ENCODE data around the gene CHRND.
A peak's percentile ranks its signal among the peaks of the same experiment; 100 is the strongest.
"Not testable (repeated sequence)": the region's sequence is repeated elsewhere in the genome, so short reads cannot be mapped to it uniquely, and the experiment has no call there.

The CHRND gene

GRCh38 chr2:232542715-232543467 lies 16.9 kb downstream of the CHRND start:
- DNase-seq (ENCODE audit: low read depth in 2 of 2): no peak

- DNase-seq (ENCODE audit: low read depth in 2 of 2): no peak
Observed at GRCh38 chr2:232543491-232543890, 17.5 kb downstream of the CHRND start.

DNA sequence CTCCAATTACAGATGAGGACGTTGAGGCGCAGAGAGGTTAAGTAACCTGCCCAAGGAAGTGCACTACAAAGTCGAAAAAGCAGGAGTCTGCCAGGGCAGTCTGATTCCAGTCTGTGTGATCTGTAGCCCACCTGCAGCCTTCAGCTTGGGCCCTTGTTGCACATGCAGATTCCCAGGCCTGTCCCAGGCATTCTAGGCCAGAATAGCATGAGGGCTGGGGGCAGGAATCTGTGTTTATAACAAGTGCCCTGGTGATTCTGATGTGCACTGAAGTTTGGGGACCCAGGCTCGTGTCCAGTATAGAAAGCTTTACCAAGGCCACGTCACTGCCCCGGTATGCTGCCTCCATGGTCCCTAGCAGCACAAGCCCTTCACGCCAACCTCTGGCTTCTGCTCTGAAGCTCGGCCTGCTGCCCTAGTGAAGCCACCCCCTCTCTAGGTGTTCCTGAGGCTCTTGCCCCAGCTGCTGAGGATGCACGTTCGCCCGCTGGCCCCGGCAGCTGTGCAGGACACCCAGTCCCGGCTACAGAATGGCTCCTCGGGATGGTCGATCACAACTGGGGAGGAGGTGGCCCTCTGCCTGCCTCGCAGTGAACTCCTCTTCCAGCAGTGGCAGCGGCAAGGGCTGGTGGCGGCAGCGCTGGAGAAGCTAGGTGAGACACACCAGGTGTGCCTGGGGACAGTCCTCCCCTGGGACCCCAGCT lies 18.1 kb downstream of the CHRND start:
- DNase-seq (ENCODE audit: low read depth in 2 of 2): no peak

DNA sequence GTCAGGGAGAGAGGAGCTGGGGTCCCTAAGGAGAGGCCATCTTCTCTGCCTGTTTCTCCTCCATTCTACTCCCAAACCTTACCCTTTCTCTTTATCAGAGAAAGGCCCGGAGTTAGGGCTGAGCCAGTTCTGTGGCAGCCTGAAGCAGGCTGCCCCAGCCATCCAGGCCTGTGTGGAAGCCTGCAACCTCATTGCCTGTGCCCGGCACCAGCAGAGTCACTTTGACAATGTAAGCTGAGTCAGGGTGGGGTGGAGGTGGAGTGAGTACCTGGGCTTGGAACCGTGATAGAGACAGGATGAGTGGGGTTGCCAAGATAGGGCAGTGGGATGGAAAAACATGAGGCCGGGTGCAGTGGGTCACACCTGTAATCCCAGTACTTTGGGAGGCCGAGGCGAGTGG lies 18.7 kb downstream of the CHRND start:
- no peak for DNase-seq (ENCODE audit: low read depth in 2 of 2)

DNA sequence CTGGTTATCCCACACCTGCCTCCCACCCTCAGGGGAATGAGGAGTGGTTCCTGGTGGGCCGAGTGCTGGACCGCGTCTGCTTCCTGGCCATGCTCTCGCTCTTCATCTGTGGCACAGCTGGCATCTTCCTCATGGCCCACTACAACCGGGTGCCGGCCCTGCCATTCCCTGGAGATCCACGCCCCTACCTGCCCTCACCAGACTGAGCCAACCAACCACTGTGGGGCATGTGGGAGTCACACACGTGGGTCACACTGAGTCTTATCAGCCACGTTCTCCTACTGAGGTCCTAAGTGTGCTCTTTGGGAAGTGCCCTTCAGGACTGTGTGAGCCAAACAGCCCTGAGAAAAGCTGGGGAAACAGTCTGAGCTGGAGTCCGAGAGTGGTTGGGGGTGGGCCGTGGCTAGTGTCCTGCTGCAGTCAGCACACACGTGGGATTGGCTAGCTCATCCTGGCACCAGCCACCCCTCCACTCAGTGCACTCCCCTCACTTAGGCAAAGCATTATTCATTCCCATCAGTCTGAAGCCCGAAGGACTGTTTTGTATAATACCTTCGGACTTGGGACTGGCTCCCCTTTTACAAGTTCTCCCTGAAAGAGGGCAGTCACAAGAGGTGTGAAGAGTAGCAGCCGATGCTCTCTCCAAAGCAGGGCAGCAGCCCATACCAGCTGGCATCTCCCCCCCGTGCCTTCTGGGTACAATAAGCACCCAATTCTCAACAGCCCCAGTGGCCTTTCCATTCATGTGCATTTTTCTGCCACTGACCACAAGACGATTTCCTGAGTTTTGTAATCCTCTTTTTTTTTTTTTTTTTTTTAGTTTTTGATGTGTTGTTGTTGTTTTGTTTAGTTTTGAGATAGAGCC lies 19.8 kb downstream of the CHRND start:
- DNase-seq (ENCODE audit: low read depth in 2 of 2): no peak

GRCh38 chr2:232547991-232548390 lies 22.0 kb downstream of the CHRND start:
- no peak for DNase-seq (ENCODE audit: low read depth in 2 of 2)

GRCh38 chr2:232549655-232550353 lies 23.8 kb downstream of the CHRND start:
- DNase-seq (ENCODE audit: low read depth in 2 of 2): no peak

DNA sequence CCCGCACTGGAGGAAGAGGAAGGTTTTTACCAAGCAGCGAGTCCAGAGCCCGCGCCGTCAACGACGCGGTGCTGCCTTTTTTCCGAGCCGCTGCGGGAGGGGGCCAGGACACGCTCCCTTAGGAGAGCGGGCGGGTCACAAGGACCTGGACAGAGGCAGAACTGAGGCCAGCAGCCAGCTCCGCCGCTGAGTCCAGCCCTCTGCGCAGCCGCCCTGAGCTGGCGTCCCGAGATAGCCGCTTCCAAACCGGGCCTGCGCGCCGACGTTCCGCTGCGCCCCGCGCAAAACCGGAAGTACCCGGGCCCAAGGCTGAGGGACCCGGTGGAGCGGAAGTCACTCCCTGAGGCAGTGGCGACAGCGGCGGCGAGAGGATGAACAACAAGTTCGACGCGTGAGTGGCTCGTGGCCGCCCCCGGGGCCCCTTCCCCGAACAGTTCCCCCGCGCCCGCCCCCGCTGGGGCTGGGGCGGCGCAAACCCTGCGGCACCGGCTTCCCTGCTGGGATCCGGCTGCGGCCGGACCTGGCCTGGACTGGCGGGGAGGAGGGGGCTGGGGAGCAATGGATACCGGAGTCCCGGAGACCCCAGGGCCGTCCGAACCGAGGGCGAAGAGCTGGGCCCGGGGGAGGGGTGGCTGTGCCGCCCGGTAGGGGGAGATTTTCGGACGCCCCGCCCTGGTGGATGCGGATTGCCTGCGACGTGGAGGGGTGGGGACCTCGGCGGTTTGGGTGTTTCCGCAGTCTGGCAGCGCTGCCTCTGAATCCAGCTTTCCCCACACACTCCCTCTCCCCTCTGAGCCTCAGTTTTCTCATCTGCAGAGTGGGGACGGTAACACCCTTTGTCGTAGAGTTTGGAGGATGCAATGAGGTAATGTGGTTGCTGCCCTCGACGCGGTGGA lies 24.6 kb downstream of the CHRND start, which contains the start of the genes EIF4E2 and TIGD1:
Gene EIF4E2 (plus strand): TSS at position 336 of the 896 bp plus-strand sequence. CDS start 36 bp downstream, at position 372.
Gene TIGD1 (minus strand): TSS at position 204 of the 896 bp plus-strand sequence. CDS start 675 bp downstream, outside the sequence.
- peak; percentile 87 to 93 for DNase-seq (ENCODE audit: low read depth in 2 of 2)

DNA sequence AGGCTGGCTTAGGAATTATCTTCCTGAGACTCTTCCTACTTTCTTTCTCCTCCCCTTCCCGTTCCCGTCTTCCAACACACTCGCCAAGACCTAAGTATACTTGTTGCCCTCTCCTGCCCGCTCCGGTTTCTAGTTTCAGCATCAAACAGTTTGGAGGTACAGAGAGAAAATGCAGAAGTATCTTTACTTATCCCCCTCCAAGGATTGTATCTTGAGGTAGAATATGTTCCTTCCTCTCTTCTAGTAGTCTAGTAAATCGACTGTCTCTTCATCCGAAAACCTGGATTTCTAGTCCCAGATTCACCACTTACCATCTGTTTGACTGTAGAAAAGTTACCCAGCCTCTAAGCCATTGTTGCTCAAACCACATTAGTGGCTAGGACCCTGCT lies 25.3 kb downstream of the CHRND start:
- DNase-seq (ENCODE audit: low read depth in 2 of 2): no peak

DNA sequence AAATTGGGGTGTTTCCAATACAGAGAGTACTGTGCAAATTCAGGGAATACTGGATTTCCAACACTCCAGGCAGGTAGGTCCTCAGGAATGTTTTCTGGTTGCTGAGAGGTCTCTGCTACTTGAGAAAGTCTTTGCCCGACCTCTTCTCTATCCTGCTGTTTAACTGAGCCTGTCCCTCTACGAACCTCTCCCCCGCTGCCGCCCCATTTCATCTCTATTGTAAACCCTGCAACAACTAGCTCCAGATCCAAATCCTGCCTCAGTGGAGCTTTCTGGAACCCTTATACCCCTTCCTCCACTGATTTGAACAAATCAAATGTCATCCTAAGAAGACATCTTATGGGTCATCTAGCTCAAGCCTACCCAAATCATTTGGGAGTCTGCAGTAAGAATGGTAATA lies 25.8 kb downstream of the CHRND start:
- no peak for DNase-seq (ENCODE audit: low read depth in 2 of 2)

DNA sequence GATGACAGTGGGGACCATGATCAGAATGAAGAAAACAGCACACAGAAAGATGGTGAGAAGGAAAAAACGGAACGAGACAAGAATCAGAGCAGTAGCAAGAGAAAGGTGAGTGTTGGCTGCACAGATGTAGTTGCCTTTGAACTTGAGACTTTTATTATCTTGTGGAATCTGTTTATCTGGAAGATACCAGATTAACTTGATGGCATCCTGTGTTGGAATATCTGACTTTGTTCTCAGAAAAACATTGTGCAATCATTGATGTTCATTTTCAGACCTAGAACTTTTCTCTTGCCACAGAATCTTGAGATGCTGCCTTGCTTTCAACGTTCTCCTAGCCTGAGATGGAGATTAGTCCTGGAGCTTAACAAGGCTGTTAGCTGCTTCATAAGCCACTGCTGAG lies 30.5 kb downstream of the CHRND start:
- DNase-seq (ENCODE audit: low read depth in 2 of 2): no peak

DNA sequence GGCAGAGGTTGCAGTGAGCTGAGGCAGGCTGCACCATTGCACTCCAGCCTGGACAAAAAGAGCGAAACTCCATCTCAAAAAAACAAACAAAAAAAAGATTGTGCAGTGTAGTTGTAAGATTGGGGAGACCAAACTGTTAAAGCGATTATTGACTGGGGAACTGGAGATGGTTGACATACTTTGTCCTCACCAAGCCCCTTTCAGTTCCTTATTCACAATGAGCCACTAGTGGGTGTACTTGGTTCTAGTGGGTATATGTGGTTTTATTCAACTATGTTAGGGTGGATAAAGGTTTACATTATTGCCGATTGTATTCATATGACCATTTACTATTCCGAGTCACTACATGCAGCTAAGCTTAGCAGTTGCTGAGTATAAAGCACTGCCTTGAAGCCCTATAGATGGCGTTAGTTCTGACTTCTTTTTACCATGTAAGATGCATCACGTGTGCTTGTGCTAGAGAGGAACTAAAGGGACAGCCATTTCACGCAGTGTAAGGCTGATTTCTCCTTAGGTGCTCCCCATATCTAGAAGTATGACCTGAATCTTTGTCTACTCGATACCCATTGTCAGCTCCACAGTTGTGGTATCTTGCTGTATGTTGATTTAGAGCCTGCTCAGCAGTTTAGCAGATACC lies 36.7 kb downstream of the CHRND start:
- DNase-seq (ENCODE audit: low read depth in 2 of 2): no peak

DNA sequence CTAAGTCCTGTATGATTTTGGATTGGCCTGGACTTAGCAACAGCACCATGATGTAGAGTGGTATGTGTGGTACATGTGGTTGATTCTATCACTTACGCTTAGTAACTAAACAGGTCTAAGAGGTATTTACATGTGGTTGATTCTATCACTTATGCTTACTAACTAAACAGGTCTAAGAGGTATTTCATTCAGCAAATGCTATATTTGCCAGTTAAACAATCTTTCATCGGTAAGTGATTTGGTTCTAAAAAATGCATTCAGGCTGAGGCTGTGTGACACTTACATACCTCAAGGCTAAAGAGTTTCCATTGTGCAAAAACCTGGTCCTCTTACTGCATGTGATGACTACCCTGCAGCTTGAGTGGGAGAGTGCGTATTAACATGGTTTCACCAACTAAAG lies 37.6 kb downstream of the CHRND start:
- DNase-seq (ENCODE audit: low read depth in 2 of 2): no peak

DNA sequence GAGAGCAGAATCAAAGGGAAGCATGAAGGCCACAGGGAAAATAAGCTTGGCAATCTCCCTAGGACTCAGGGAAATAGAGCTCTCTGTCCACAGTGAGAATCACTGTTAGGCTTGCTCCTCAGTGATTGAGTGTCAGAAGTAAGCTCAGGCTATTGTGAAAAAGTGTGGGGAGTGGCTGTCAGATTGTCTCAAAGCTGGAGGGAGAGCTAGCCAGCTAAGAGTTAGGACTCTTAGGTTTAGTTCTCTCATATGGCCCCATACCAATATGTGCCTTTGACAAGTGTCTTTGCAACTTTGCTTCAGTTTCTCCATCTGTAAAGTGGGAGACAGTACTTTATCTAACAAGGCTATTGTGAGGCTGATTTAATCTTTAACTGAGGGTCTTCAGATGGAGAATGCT lies 41.8 kb downstream of the CHRND start:
- DNase-seq (ENCODE audit: low read depth in 2 of 2): no peak

DNA sequence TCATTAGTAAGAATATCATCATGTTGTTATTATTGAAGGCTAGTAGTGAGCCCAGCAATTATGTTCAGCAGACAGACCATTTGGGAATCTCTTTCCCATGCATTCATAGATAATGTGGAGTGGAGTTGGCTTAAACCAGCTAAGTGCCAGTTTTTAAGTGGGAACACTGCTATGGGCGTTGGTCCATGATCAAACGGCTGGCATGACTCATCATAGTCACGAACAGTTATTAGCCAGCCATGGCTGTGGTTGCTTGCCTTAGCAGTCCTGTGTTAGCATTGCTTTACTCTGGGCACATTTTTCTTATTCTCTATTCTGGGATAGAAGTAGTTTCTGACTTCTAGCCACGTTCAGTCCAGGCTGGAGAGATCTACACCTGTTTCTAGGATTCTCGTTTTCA lies 42.2 kb downstream of the CHRND start:
- no peak for DNase-seq (ENCODE audit: low read depth in 2 of 2)

- DNase-seq (ENCODE audit: low read depth in 2 of 2): no peak
Observed at GRCh38 chr2:232569541-232569940, 43.6 kb downstream of the CHRND start.

DNA sequence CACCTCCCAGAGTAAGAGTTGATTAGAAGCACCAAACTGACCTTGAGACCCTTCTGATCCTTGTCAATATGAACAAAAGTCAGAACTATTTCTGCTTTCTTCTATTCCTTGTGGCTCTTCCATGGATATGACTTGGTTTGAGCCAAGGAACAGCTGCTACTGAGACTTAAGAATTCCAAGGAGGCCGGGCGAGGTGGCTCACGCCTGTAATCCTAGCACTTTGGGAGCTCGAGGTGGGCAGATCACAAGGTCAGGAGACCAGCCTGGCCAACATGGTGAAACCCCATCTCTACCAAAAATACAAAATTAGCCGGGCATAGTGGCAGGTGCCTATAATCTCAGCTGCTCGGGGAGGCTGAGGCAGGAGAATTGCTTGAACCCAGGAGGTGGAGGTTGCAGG lies 44.5 kb downstream of the CHRND start:
- not testable (repeated sequence) for DNase-seq (ENCODE audit: low read depth in 2 of 2)

DNA sequence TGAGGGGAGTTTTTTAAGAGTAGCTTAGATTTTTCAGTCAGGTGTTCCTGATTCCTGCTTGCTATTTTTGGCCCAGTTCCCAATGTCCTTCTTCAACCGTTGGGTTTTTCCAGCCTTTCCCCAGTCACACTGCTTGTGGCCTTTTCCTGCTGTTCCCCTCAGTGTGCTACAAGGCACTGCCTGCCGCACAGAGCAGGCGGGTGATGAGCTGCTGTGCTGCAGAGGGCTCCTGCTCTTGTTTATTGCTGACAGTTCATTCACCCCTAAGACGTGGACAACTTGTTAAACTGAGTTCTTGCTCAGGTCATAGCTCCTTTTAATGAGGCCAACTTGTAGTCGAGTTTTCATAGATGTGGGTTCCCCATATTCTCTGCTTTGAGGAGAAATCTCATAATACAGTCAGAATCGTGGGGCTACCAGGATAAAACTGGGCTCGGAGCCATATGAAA lies 45.1 kb downstream of the CHRND start:
- no peak for DNase-seq (ENCODE audit: low read depth in 2 of 2)

DNA sequence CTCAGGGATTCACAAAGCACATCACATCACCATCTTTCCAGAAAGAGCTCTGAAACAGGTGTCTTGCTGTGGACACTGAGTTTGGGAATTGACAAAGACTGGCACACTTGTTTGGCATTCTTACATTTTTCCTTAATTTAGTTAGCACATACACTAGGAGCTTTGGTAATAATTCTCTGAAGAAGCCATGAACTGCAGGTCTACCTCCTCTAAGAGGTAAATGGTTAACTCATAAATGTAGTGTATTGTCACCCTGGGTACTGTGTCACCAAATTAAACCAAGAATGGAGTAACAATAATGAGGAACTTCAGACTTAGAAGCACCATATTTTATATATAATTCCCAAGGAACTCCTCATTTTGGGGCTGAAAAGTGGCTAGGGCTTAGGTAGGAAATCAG lies 47.1 kb downstream of the CHRND start:
- DNase-seq (ENCODE audit: low read depth in 2 of 2): no peak
